ENCODE results near the gene GPR18.
"Not testable (repeated sequence)": the region's sequence is repeated elsewhere in the genome, so short reads cannot be mapped to it uniquely, and the experiment has no call there.

GPR18 gene

GRCh38 chr13:99211421-99212035 is 46.7 kb downstream of the GPR18 start:
- no peak for DNase-seq (ENCODE audit: low read depth in 3 of 3, low spot score in 1 of 3)

- not testable (repeated sequence) for DNase-seq (ENCODE audit: low read depth in 3 of 3, low spot score in 1 of 3)
These were observed 47.6 kb downstream of the GPR18 start for GRCh38 chr13:99210627-99211026.

GRCh38 chr13:99208845-99209527 is 49.2 kb downstream of the GPR18 start:
- DNase-seq (ENCODE audit: low read depth in 3 of 3, low spot score in 1 of 3): no peak

GRCh38 chr13:99208185-99208584 is 50.0 kb downstream of the GPR18 start:
- DNase-seq (ENCODE audit: low read depth in 3 of 3, low spot score in 1 of 3): no peak

- no peak for DNase-seq (ENCODE audit: low read depth in 3 of 3, low spot score in 1 of 3)
These were observed 50.7 kb downstream of the GPR18 start for GRCh38 chr13:99207511-99207910.

- DNase-seq (ENCODE audit: low read depth in 3 of 3, low spot score in 1 of 3): no peak
These were observed 51.3 kb downstream of the GPR18 start for GRCh38 chr13:99206873-99207272.

GRCh38 chr13:99206226-99206625 is 52.0 kb downstream of the GPR18 start:
- DNase-seq (ENCODE audit: low read depth in 3 of 3, low spot score in 1 of 3): no peak

- DNase-seq (ENCODE audit: low read depth in 3 of 3, low spot score in 1 of 3): no peak
These were observed 52.5 kb downstream of the GPR18 start for GRCh38 chr13:99205621-99206220.
